Activated CD4-positive, alpha-beta T cell treated with anti-CD3 and anti-CD28 coated beads for 4 hours (primary cell): ENCODE results near the gene RPS6KB2.
"Not testable (repeated sequence)": the region's sequence is repeated elsewhere in the genome, so short reads cannot be mapped to it uniquely, and the experiment has no call there.

Source experiments
- DNase-seq, 2 donors: peaks; one replicate each; pipeline ENCODE4 v3.0.0-alpha.2; 2020

The RPS6KB2 gene

DNA sequence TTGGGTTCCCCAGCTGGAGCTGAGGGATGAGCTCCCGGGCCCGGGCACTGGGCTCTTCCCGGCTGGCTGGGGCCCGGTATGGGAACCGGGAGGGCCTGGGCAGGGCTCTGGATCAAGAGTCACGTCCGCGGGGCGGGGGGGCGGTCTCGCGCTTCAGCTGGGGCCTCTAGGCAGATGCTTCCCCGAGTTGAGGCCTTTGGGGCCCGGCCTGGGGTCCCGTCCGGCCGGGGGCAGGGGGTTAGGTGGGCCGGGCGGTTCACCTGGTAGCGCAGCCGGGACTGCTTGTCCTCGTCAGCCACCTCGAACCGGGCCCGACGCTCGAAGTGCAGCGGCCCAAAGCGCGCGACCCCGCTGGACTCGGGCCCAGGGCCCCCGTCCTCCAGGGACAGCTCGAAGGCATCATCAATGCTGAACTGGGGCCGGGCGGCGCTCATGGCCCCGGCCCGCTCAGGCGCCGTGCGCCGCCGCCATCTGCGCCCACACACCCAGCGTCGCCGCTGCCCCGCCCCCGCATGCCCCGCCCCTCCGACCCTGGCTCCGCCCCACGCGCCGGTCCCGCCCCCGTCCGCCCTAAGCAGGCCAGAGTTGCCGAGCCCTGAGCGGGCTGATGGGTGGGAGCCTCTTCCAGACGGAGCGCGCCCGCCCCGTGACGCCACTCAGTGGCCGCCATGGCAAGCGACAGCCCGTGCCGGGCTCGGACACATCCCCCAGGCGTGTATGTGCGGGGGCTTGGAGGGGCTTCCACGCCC lies 40.6 kb downstream of the RPS6KB2 start, which contains the start of gene TMEM134:
Gene TMEM134, minus strand, starts transcription at position 493 of the 749 bp plus-strand sequence. Its CDS starts 59 bp downstream, at position 434.
- DNase-seq: peak; percentile 90 to 94

DNA sequence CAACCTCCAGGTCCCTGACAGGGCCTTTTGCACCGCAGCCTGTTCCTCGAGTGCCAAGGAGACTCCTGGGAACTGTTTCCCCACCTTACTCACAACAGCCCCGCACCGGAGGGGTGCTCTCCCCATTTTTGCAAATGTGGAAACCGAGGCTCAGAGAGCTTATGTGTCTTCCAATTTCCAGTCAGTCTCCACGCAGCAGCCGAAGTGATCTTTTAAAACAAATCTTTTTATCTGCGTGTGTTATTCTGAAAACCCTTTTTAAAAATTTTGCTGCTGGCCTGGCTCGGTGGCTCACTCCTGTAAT lies 41.2 kb downstream of the RPS6KB2 start:
- no peak for DNase-seq

DNA sequence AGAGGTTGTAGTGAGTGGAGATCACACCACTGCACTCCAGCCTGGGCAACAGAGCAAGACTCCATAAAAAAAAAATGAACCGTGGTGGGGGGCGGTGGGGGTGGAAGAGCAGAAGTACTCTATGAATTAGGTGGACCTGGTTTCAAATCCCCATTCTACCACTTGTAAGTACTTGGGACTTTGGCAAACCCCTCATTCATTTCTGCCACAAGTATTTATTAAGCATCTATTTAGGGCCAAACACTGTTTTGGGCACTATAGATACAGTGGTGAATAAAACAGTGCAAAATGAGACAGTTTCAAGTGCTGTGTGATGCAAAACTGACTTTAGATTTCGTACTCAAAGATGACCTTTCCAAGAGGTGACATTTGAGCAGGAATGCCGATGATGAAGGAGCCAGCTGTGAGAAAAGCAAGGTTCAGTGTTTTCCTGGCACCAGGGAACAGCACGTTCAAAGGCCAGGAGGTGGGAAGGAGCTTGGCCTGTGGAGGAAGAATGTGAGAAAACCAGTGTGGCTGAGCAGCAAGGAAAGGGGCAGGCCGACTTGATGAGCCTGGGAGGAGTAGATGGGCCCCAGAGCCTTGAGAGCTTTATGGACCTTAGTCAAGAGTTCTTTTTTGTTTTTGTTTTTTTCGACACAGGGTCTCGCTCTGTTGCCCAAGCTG lies 42.2 kb downstream of the RPS6KB2 start:
- DNase-seq: no peak

DNA sequence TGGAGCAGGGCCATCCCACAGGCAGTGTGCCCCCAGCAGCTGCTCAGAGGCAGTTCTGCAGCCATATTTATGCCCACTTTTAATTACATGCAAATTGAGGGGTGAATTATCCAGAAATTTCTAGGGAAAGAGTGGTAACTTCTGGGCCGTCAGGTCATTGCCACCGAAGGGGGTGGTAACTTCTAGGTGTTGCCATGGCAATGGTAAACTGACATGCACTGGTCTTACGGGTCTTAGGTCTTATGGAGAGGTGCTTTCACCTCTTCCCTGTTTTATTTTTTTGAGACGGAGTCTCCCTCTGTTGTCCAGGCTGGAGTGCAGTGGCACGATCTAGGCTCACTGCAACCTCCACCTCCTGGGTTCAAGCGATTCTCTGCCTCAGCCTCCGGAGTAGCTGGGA lies 44.6 kb downstream of the RPS6KB2 start:
- DNase-seq: no peak

DNA sequence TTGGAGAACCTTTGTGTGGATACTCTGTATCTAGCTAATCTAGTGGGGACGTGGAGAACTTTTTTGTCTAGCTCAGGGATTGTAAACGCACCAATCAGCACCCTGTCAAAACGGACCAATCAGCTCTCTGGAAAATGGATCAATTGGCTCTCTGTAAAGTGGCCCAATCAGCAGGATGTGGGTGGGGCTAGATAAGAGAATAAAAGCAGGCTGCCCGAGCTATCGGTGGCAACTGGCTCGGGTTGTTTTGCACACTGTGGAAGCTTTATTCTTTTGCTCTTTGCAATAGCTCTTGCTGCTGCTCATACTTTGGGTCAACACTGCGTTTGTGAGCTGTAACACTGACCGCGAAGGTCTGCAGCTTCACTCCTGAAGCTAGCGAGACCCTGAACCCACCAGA lies 48.4 kb downstream of the RPS6KB2 start:
- not testable (repeated sequence) for DNase-seq

DNA sequence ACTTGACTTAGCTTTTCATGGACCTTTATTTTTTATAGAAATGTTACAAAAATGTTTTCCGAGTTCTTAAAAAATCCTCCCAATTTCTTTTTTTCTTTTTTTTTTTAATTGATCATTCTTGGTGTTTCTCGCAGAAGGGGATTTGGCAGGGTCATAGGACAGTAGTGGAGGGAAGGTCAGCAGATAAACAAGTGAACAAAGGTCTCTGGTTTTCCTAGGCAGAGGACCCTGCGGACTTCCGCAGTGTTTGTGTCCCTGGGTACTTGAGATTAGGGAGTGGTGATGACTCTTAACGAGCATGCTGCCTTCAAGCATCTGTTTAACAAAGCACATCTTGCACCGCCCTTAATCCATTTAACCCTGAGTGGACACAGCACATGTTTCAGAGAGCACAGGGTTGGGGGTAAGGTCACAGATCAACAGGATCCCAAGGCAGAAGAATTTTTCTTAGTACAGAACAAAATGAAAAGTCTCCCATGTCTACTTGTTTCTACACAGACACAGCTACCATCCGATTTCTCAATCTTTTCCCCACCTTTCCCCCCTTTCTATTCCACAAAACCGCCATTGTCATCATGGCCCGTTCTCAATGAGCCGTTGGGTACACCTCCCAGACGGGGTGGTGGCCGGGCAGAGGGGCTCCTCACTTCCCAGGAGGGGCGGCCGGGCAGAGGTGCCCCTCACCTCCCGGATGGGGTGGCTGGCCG lies 49.2 kb downstream of the RPS6KB2 start:
- DNase-seq: not testable (repeated sequence)

DNA sequence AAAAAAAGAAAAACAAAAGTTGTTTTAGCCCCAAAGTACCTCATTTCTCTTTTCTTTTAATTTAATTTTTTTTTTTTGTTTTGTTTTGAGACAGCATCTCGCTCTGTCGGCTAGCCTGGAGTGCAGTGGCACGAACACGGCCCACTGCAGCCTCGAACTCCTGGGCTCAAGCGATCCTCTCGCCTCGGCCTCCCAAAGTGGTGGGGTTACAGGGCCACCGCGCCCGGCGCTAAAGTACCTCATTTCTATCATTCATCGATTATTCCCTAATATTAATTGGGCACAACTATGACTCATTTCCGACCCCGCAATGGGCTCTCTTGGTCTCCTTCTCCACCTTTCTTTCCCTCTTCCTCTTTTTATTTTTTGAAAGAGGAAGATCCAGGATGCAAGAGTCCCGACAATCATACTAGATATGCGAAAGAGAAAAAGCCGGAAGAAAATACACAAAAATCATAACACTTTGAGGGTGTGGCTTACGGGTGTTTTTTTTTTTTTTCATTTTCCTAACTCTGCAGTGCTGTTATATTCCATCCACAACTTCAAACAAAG lies 54.1 kb downstream of the RPS6KB2 start:
- no peak for DNase-seq

DNA sequence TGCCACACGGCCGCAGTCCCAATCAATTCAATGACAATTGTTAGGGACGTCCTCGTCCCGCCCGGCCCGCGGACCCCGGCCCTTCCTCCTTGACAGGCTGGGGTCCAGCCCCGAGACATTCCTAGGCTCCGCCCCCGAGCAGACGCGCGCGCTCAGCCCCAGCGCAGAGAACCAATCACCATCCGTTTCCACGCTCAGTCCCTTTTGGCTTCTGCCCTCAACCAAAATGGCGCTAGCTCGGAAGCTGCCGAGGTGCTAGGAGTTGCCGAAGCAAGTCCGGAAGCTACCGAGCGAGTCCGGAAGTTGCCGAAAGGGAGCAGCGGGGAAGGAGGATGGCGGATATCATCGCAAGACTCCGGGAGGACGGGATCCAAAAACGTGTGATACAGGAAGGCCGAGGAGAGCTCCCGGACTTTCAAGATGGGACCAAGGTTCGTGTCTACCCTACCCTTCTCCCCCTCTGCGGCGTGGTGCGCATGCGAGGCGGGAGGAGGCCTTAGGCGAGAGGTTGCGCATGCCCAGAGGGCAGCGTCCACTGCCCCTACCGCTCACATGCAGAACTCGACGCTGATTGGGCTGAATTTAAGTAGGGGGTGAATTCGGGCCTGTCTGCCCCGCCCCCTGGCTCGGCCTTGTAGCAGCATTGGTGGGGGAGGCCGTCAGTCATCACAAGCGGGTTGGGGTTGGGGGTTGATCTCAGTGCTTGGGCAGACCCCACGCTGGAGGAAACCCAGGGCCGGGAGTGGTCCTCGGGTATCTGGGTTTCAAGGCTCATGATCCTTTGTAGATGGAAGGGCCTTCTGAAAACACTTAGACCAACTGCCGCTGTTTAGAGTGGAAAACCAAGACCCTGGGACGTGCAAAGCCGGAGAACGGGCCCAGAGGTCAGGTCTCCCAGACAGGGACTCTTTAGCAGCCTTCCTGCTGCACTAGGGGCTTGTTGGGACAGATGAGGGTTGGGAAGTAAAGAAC lies 54.8 kb downstream of the RPS6KB2 start, which contains the start of gene AIP:
Gene AIP, plus strand, starts transcription at position 200 of the 972 bp plus-strand sequence. Its CDS starts 133 bp downstream, at position 333.
- DNase-seq: peak; percentile 94 to 96

DNA sequence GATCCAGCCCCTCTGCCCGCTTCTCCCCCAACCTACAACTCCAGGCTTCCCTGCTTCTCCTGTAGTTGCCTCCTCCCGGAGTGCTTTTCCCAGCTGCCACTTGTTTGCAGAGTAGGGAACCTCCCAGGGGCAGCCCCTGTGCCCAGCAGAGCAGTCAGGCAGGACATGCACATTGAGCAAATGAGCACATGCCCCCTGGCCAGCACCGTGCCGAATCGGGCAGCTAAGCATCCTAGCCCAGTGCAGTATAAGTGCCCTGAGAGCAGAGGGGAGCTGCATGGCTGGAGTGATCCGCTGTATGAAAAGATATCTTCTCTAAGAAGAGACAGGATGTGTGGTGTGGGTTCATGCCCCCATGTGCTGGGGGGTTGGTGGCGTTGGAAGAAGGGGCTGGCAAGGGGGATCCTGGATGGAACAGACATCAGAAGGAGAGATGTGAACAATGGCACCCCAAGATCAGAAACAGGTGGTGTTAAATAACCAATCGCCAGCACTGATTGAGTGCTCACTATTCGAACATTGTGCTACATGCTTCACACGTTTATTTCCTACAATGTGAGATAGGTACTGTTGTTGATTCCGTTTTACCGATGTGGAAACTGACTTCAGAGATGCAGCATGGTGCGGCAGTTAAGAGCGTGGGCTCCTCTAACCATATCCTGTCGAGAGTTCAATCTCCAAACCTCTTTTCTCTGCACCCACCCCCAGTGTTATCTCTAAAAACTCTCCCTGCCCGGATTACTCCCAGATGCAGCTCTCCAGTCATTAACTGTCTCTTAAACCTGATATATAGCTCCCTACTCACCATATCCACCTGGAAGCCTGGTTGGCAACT lies 55.8 kb downstream of the RPS6KB2 start:
- peak in 1 of 2 donors; percentile 40 for DNase-seq

DNA sequence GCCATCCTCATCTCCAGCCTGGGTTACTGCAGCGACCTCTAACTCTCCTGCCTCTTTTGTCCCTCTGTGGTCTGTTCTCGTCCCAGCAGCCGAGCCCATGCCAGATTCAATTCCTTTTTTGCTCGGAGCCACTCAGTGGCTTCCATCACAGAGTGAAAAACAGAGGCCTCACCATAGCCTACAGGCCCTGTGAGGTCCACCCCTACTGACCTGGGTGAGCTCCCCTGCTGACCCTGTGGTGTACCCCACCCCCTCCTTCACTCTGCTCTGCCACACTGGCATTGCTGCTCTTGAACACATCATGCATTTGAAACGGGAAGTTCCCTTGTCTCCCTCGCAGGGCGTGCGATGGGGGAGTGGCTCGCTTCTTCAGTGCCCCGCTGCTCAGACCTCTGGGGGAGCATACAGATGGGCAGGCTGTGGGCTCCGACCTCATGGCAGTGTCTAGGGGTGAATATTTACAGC lies 56.6 kb downstream of the RPS6KB2 start:
- DNase-seq: peak; percentile 49 to 57
